GM19467 (cell line): ENCODE measurements around the gene HS3ST3B1.

Experiments used
- ATAC-seq: cut with Tn5 transposase; IDR thresholded peaks from one replicate; pipeline ENCODE4 v1.9.1; 2021; ENCODE audit warnings: mild to moderate bottlenecking, moderate library complexity; ENCODE audit not compliant: unreplicated experiment

Gene HS3ST3B1

DNA sequence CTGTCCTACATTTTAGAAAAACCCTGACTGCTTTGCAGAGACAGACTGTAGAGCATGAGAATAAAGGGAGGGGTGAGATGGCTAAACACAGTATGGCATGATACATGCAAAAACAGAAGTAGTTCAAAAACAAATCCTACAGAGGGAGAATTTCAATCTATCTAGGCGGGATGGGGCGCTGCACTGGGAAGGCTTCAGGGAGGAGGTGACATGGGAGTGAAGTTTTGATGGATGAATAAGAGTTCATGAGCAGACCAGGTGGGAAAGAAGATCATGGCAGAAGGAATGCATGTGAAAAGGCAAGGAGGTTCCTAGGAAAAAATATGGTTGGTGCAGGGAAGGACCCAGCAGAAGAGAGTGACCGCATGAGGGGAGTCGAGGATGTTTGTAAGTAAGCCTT lies 19.2 kb downstream of the HS3ST3B1 start:
- no peak for ATAC-seq

- no peak for ATAC-seq
Measured at GRCh38 chr17:14320734-14321475, 20.0 kb downstream of the HS3ST3B1 start.

DNA sequence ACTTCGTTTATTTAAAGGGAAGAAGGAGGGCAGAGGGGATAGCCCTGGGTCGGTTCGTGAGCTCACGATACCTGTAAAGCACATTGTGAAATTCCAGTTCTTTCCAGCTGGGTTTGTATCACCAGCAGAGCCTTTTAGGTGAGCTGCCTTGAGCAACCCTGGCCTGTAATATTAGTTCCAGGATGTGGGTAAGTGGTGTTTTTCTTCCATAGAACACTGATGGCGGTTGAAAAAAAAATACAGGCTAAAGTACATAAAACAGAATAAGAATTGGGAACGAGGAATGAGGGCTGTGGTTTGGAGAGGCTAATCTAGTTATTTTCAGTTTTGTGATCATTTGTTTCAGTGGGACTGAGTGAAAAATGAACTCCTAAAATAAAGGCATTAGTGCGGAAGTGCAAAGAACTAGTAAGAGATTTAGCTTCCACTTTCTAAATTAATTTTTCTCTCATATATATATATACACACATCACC lies 20.6 kb downstream of the HS3ST3B1 start:
- no peak for ATAC-seq

- no peak for ATAC-seq
Measured at GRCh38 chr17:14321980-14322776, 21.3 kb downstream of the HS3ST3B1 start.

- ATAC-seq = no peak
Measured at GRCh38 chr17:14323522-14323981, 22.7 kb downstream of the HS3ST3B1 start.

GRCh38 chr17:14325618-14326167 lies 24.8 kb downstream of the HS3ST3B1 start:
- no peak for ATAC-seq

DNA sequence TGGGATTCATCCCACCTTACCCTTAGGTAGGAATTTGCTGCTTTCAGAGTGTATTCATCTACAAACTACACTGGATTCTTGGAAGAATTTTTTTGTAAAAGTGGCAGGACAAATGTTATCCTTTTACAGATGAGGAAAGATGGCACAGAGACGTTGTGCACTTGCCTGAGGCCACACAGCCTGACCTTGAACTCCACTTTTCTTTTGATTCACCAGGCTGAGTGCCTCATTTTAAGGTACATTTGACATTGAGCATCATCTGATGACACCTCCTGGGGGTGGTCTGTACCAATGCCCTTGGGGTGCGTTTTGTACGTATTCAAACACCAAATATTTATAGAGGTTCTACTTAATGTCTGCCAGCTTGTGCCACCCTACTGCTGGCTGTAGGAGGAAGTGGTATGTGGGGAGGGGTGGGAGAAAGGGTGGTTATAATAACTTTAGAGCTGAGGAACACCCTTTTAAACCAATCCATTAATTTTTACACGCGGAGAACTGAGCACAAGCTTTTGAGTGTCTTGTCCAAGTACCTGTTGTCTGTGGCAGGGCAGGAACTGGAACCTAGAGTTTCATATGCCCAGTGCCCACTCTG lies 29.1 kb downstream of the HS3ST3B1 start:
- no peak for ATAC-seq

GRCh38 chr17:14330492-14330962 lies 29.6 kb downstream of the HS3ST3B1 start:
- ATAC-seq = no peak

DNA sequence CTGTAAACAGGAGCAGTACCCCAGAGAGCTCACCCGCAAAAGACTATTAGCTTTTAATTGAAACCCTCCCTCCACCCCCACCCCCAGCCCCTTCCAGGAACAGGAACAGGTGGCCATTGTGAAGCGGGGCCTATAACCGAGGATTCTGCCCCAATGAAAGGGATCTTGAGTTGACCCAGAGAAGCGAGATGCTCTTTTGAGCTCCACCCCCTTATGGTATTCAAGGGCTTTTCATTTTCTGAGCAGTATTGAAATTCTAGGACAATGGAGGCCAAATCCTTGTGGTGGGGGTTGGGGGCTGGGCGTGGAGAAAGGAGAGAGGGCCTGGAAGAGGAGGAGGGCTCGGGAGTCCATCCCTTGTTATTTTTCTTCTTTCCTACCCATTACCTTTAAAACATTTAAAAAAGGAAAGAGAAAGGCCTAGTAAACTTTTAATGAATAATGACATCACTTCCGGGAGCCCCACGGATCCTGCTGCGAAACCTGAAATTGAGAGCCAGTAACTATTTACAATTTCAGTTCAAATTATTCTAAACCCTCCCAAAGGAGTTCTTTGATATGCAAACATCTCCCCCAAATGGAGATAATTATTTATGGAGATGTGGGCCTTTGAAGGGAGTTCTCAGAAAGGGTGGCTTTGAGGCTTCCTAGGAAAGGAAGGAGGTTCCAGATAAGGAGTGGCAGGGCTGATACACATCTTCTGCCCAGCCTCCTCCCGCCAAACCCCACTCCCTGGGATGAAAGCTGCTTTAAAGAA lies 30.5 kb downstream of the HS3ST3B1 start:
- ATAC-seq = no peak

DNA sequence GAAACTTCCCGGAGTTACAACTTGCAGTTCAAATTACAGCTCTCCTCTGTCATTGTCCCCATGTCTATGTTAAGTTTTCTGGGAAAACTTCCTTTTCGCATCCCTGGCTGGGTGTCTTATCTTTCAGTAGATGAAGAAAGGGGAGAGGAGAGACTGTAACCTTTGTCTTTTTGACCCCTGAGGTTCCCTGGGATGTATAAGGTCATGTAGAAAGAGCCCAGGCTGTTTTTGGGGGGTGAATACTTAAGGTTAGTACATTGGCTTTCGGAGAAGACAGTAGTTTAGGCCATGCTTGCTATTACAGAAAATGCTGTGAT lies 31.1 kb downstream of the HS3ST3B1 start:
- no peak for ATAC-seq

- no peak for ATAC-seq
Measured at GRCh38 chr17:14332331-14332730, 31.4 kb downstream of the HS3ST3B1 start.

DNA sequence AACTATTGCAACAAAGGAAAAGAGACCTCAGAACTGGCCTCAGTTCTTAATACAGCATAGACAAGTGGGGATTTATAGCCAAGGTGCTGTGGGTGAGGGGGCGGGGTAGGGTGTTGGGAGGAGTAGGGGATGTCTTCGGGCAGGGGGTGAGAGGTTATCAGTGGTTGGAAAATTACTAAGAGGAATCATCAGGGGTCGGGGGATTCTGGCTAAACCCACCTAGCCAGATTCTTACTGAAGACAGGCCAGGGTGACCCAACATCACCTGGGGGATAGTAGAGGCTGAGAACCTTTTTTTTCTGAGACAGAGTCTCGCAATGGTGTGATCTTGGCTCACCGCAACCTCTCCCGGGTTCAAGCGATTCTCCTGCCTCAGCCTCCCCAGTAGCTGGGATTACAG lies 32.6 kb downstream of the HS3ST3B1 start:
- no peak for ATAC-seq

DNA sequence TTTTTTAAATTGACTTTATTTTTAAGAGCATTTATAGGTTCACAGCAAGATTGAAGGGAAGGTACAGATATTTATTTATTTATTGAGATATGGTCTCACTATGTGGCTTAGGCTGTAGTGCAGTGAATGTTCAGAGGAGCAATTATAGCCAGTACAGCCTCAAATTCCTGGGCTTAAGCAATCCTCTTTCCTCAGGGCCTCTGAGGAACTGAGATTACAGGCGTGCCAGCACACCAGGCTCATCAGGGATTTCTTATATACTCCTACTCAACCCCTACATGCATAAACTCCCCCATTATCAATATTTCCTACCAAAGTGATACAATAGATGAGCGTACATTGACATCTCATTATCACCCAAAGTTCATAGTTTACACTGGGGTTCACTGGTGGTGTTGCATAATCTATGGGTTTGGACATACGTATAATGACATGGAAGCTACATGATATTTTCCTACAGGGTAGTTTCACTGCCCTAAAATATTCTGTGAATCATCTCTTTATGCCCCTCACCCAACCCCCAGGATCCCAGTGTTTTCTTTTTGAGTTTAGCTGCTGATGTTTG lies 33.5 kb downstream of the HS3ST3B1 start:
- ATAC-seq = no peak

- ATAC-seq = no peak
Measured at GRCh38 chr17:14334919-14335318, 34.0 kb downstream of the HS3ST3B1 start.

- no peak for ATAC-seq
Measured at GRCh38 chr17:14336418-14336817, 35.5 kb downstream of the HS3ST3B1 start.

DNA sequence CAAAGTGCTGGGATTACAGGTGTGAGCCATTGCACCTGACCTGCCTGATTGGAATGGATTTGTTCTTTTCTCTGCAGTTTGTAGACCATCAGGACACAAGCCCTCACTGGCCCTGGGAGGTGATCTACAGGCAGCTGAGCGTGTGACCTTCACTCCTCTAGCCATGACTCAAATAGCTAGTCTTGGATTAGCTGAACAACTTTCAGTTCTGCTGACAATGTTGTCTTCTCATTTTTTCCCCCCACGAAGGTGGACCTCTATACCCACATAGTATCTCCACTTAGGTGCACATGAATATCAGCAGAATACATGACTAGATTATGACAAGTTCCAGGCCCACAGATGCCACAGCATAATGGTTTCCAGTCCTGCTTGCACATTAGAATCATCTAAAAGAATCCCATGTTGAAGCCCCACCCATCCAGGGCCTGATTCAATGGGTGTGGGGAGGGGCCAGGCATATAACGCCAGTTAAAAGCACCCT lies 36.8 kb downstream of the HS3ST3B1 start:
- no peak for ATAC-seq

- no peak for ATAC-seq
Measured at GRCh38 chr17:14340857-14341754, 40.2 kb downstream of the HS3ST3B1 start.

GRCh38 chr17:14341866-14342265 lies 41.0 kb downstream of the HS3ST3B1 start:
- ATAC-seq = no peak

DNA sequence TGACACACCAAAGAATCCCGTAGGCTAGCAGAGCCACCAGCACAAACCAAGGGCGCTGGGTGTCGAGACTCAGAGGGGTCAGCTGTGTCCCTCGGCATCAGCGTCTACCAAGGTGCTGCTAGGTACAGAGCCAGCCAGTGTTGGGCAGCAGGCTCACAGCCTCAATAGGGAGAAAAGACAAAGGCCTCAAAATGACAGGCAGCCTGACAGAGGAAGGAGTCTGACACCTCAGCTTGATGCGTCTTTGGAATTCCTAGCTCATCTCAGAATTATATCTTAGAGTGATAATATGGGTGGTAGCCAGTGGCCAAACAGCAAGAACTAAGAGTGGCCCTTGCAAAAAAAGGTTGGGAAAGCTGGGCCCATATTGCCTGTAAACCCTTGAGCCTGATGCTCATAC lies 45.9 kb downstream of the HS3ST3B1 start:
- no peak for ATAC-seq
